HEK293 (cell line): ENCODE data around the gene GCK.

Experiments used
- CTCF ChIA-PET: fragments of 350-600 bp; formaldehyde crosslinking; extraction: SDS; loops from one replicate; lab custom pipeline; 2021; ENCODE audit warnings: antibody characterized with exemption; lab: Yijun Ruan, JAX
- POLR2A ChIA-PET: fragments of 300-600 bp; formaldehyde crosslinking; extraction: SDS; loops from one replicate; lab custom pipeline; 2020; ENCODE audit warnings: antibody characterized with exemption, inconsistent platforms; lab: Yijun Ruan, JAX
- H3K27ac ChIP-seq: fragments of 200-500 bp; sonication (Bioruptor generic); 2 replicates; pipeline ENCODE4 v1.5.1; 2014; ENCODE audit warnings: low read depth, low read length, control low read depth, inconsistent platforms; ENCODE audit errors: extremely low read depth
- H3K36me3 ChIP-seq, 2 experiments: fragments of 200-500 bp in 1 of 2; sonication (Bioruptor generic) in 1 of 2; 1 replicate in 1 of 2; 2 replicates in 1 of 2; pipeline ENCODE4 v1.5.1; 2014 to 2017; ENCODE audit warnings: inconsistent platforms in 2 of 2, low read length in 2 of 2; ENCODE audit not compliant: control insufficient read depth in 2 of 2, insufficient read depth in 1 of 2
- H3K4me1 ChIP-seq: fragments of 200-500 bp; sonication (Bioruptor generic); 2 replicates; pipeline ENCODE4 v1.5.1; 2014; ENCODE audit warnings: mild to moderate bottlenecking, low read length, inconsistent platforms; ENCODE audit not compliant: control insufficient read depth, insufficient read depth
- H3K4me3 ChIP-seq: 2 replicates; pipeline ENCODE4 v1.5.1; 2011; ENCODE audit warnings: low read depth, mild to moderate bottlenecking, control low read depth, low read length, moderate library complexity
- H3K9me3 ChIP-seq: fragments of 200-500 bp; sonication (Bioruptor generic); 2 replicates; pipeline ENCODE4 v1.5.1; 2014; ENCODE audit warnings: low read depth, low read length, inconsistent platforms; ENCODE audit not compliant: control insufficient read depth, insufficient read depth
- HOXD13 ChIP-seq: sonication (generic); formaldehyde crosslinking; IDR thresholded peaks from 2 replicates; pipeline ENCODE4 v1.8.0; 2022; ENCODE audit warnings: missing genetic modification reagents, borderline replicate concordance
- KLF9 ChIP-seq: fragments of 450-650 bp; formaldehyde crosslinking; IDR thresholded peaks from 2 replicates; pipeline ENCODE4 v1.5.1; 2016; ENCODE audit warnings: missing biosample characterization, missing genetic modification characterization, low read depth
- REPIN1 ChIP-seq: fragments of 450-650 bp; formaldehyde crosslinking; IDR thresholded peaks from 2 replicates; pipeline ENCODE4 v1.5.1; 2017; ENCODE audit warnings: missing biosample characterization, missing genetic modification characterization, low read depth
- SETDB1 ChIP-seq: IDR thresholded peaks from one replicate; pipeline ENCODE4 v1.6.1; 2017; ENCODE audit warnings: mild to moderate bottlenecking, low read length, moderate library complexity, mixed read lengths; ENCODE audit not compliant: insufficient read length
- YY2 ChIP-seq: fragments of 450-650 bp; formaldehyde crosslinking; IDR thresholded peaks from 2 replicates; pipeline ENCODE4 v1.5.1; 2016; ENCODE audit warnings: missing biosample characterization, missing genetic modification characterization
- ZBTB1 ChIP-seq: fragments of 450-650 bp; formaldehyde crosslinking; IDR thresholded peaks from 2 replicates; pipeline ENCODE4 v1.5.1; 2016; ENCODE audit warnings: missing biosample characterization, missing genetic modification characterization
- ZFP37 ChIP-seq: fragments of 450-650 bp; formaldehyde crosslinking; IDR thresholded peaks from 2 replicates; pipeline ENCODE4 v1.5.1; 2016; ENCODE audit warnings: missing biosample characterization, missing genetic modification characterization
- ZNF23 ChIP-seq: fragments of 450-650 bp; formaldehyde crosslinking; IDR thresholded peaks from 2 replicates; pipeline ENCODE4 v1.5.1; 2016; ENCODE audit warnings: missing biosample characterization, missing genetic modification characterization, borderline replicate concordance
- ZNF335 ChIP-seq: fragments of 450-650 bp; formaldehyde crosslinking; conservative IDR thresholded peaks from 2 replicates; pipeline ENCODE4 v1.5.1; 2016; ENCODE audit warnings: missing biosample characterization, missing genetic modification characterization
- ZNF488 ChIP-seq: fragments of 450-650 bp; formaldehyde crosslinking; IDR thresholded peaks from 2 replicates; pipeline ENCODE4 v1.5.1; 2016; ENCODE audit warnings: missing biosample characterization, missing genetic modification characterization
- ZNF692 ChIP-seq: fragments of 450-650 bp; formaldehyde crosslinking; IDR thresholded peaks from 2 replicates; pipeline ENCODE4 v1.5.1; 2016; ENCODE audit warnings: missing biosample characterization, missing genetic modification characterization
- ZNF701 ChIP-seq: fragments of 450-650 bp; formaldehyde crosslinking; IDR thresholded peaks from 2 replicates; pipeline ENCODE4 v1.5.1; 2016; ENCODE audit warnings: missing biosample characterization, missing genetic modification characterization
- TF ChIP-seq, protein P1 (sequence below): fragments of 450-650 bp; formaldehyde crosslinking; IDR thresholded peaks from 2 replicates; pipeline ENCODE4 v1.5.1; 2016; ENCODE audit warnings: missing biosample characterization, missing genetic modification characterization
- TF ChIP-seq, protein P2 (sequence below): fragments of 450-650 bp; formaldehyde crosslinking; IDR thresholded peaks from 2 replicates; pipeline ENCODE4 v1.5.1; 2017; ENCODE audit warnings: missing biosample characterization, missing genetic modification characterization
- TF ChIP-seq, protein P3 (sequence below): fragments of 450-650 bp; formaldehyde crosslinking; IDR thresholded peaks from 2 replicates; pipeline ENCODE4 v1.5.1; 2017; ENCODE audit warnings: missing biosample characterization, missing genetic modification characterization
- TF ChIP-seq, protein P4 (sequence below): fragments of 450-650 bp; formaldehyde crosslinking; conservative IDR thresholded peaks from 2 replicates; pipeline ENCODE4 v1.5.1; 2016; ENCODE audit warnings: low read depth, missing biosample characterization, missing genetic modification characterization
- TF ChIP-seq, protein P5 (sequence below): fragments of 450-650 bp; formaldehyde crosslinking; IDR thresholded peaks from 2 replicates; pipeline ENCODE4 v1.5.1; 2016; ENCODE audit warnings: missing biosample characterization, missing genetic modification characterization

Gene GCK

DNA sequence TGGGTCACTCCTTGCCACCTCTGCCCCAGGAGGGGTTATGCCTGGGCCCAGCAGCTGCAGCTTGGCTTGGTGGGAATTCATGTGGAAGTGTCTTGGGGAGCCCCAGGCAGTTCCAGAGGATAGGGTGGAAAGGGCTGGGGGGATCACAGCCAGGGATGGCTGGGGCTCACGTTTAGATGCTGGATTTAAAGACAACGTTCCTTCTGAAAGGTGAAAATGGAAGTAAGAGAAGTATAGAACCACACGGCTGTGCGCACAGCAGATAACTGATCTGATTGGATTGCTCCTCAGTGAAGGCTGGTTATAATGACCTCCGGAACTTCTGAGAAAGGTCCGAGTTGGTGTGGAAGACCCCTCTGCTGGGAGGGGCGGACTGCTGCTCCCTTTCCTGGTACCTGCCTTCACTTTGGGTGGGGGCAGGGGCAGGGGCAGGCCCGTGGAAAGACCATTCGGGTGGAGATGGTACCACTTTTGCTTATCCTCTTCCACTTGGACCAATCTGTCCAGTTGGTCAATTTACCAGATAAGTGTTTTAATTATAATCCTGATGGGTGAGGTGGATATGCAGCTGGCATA is 40.2 kb downstream of the GCK start:
- Histone ChIP-seq H3K4me3 (no peak overlapping the region), H3K4me1 (no peaks in the 10 kb centered on the region), H3K27ac (no peak overlapping the region), H3K9me3 (no peaks in the 10 kb centered on the region), H3K36me3 (no peaks in the 10 kb centered on the region)
- POLR2A ChIA-PET = no interaction called here
- CTCF ChIA-PET = interaction anchor here (1.0 kb wide), 1 partner anchor 18 kb away, joined by 3 read pairs; no protein-coding TSS in a partner anchor
- TF ChIP-seq ZBTB1 (tag by site-specific recombination) = no peak
- no peak for TF ChIP-seq YY2
- TF ChIP-seq, protein P1, sequence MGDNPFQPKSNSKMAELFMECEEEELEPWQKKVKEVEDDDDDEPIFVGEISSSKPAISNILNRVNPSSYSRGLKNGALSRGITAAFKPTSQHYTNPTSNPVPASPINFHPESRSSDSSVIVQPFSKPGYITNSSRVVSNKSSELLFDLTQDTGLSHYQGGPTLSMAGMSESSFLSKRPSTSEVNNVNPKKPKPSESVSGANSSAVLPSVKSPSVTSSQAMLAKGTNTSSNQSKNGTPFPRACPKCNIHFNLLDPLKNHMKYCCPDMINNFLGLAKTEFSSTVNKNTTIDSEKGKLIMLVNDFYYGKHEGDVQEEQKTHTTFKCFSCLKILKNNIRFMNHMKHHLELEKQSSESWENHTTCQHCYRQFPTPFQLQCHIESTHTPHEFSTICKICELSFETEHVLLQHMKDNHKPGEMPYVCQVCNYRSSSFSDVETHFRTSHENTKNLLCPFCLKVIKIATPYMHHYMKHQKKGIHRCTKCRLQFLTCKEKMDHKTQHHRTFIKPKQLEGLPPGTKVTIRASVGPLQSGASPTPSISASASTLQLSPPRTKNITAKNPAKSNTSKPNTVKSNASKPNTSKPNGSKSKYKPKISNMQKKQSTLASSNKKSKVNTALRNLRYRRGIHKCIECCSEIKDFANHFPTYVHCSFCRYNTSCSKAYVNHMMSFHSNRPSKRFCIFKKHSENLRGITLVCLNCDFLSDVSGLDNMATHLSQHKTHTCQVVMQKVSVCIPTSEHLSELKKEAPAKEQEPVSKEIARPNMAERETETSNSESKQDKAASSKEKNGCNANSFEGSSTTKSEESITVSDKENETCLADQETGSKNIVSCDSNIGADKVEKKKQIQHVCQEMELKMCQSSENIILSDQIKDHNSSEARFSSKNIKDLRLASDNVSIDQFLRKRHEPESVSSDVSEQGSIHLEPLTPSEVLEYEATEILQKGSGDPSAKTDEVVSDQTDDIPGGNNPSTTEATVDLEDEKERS (tag by site-specific recombination) = no peak
- TF ChIP-seq ZNF701 (tag by site-specific recombination) = no peak
- TF ChIP-seq ZNF692 (tag by site-specific recombination) = no peak
- TF ChIP-seq, protein P2, sequence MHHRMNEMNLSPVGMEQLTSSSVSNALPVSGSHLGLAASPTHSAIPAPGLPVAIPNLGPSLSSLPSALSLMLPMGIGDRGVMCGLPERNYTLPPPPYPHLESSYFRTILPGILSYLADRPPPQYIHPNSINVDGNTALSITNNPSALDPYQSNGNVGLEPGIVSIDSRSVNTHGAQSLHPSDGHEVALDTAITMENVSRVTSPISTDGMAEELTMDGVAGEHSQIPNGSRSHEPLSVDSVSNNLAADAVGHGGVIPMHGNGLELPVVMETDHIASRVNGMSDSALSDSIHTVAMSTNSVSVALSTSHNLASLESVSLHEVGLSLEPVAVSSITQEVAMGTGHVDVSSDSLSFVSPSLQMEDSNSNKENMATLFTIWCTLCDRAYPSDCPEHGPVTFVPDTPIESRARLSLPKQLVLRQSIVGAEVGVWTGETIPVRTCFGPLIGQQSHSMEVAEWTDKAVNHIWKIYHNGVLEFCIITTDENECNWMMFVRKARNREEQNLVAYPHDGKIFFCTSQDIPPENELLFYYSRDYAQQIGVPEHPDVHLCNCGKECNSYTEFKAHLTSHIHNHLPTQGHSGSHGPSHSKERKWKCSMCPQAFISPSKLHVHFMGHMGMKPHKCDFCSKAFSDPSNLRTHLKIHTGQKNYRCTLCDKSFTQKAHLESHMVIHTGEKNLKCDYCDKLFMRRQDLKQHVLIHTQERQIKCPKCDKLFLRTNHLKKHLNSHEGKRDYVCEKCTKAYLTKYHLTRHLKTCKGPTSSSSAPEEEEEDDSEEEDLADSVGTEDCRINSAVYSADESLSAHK = no peak
- no peak for TF ChIP-seq ZFP37
- no peak for TF ChIP-seq ZNF488 (tag by site-specific recombination)
- no peak for TF ChIP-seq SETDB1
- TF ChIP-seq REPIN1 (tag by site-specific recombination) = no peak
- no peak for TF ChIP-seq ZNF335 (tag by site-specific recombination)
- no peak for TF ChIP-seq ZNF23 (tag by site-specific recombination)
- TF ChIP-seq, protein P3, sequence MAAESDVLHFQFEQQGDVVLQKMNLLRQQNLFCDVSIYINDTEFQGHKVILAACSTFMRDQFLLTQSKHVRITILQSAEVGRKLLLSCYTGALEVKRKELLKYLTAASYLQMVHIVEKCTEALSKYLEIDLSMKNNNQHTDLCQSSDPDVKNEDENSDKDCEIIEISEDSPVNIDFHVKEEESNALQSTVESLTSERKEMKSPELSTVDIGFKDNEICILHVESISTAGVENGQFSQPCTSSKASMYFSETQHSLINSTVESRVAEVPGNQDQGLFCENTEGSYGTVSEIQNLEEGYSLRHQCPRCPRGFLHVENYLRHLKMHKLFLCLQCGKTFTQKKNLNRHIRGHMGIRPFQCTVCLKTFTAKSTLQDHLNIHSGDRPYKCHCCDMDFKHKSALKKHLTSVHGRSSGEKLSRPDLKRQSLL (tag by site-specific recombination) = no peak
- no peak for TF ChIP-seq HOXD13 (CRISPR knock-in tag)
- TF ChIP-seq KLF9 (tag by site-specific recombination) = no peak
- TF ChIP-seq, protein P4, sequence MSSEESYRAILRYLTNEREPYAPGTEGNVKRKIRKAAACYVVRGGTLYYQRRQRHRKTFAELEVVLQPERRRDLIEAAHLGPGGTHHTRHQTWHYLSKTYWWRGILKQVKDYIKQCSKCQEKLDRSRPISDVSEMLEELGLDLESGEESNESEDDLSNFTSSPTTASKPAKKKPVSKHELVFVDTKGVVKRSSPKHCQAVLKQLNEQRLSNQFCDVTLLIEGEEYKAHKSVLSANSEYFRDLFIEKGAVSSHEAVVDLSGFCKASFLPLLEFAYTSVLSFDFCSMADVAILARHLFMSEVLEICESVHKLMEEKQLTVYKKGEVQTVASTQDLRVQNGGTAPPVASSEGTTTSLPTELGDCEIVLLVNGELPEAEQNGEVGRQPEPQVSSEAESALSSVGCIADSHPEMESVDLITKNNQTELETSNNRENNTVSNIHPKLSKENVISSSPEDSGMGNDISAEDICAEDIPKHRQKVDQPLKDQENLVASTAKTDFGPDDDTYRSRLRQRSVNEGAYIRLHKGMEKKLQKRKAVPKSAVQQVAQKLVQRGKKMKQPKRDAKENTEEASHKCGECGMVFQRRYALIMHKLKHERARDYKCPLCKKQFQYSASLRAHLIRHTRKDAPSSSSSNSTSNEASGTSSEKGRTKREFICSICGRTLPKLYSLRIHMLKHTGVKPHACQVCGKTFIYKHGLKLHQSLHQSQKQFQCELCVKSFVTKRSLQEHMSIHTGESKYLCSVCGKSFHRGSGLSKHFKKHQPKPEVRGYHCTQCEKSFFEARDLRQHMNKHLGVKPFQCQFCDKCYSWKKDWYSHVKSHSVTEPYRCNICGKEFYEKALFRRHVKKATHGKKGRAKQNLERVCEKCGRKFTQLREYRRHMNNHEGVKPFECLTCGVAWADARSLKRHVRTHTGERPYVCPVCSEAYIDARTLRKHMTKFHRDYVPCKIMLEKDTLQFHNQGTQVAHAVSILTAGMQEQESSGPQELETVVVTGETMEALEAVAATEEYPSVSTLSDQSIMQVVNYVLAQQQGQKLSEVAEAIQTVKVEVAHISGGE = no peak
- TF ChIP-seq, protein P5, sequence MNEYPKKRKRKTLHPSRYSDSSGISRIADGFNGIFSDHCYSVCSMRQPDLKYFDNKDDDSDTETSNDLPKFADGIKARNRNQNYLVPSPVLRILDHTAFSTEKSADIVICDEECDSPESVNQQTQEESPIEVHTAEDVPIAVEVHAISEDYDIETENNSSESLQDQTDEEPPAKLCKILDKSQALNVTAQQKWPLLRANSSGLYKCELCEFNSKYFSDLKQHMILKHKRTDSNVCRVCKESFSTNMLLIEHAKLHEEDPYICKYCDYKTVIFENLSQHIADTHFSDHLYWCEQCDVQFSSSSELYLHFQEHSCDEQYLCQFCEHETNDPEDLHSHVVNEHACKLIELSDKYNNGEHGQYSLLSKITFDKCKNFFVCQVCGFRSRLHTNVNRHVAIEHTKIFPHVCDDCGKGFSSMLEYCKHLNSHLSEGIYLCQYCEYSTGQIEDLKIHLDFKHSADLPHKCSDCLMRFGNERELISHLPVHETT (tag by site-specific recombination) = no peak
